Keratinocyte (primary cell): ENCODE data around the gene TXNDC8.

Source experiments
- CTCF ChIP-seq, 3 experiments: IDR thresholded peaks in 1 of 3; conservative IDR thresholded peaks in 1 of 3; optimal IDR thresholded peaks in 1 of 3; 2 replicates in 2 of 3; 3 replicates in 1 of 3; pipeline versions ENCODE3 to v1.5.1; 2011; ENCODE audit warnings: low read length in 3 of 3, mild to moderate bottlenecking in 3 of 3, moderate library complexity in 2 of 3, control low read depth in 1 of 3, inconsistent platforms in 1 of 3; ENCODE audit not compliant: insufficient read depth in 2 of 3; ENCODE audit errors: extremely low read depth in 1 of 3
- EZH2 ChIP-seq: IDR thresholded peaks from one replicate; pipeline ENCODE4 v1.6.1; 2012; ENCODE audit warnings: inconsistent platforms, mild to moderate bottlenecking, low read length, moderate library complexity

GRCh38 chr9:110291921-110292557 is 45.6 kb downstream of the TXNDC8 start:
- TF ChIP-seq EZH2 (no peak), CTCF (optimal IDR thresholded peaks at IDR 0.05 in 1 of 3, IDR thresholded peaks at IDR 0.05 in 1 of 3, conservative IDR thresholded peaks at IDR 0.05 in 1 of 3; ENCODE audit: extremely low read depth in 1 of 3, insufficient read depth in 2 of 3, low read length in 3 of 3) (no peak)
